ENCODE data around the gene CSNK1A1. TPM values are rescaled to one million over a fixed set of nuclear protein-coding genes. Genes with fewer than 3 reads are reported as not detected.
A peak's percentile ranks its signal among the peaks of the same experiment; 100 is the strongest.

CSNK1A1 gene
- total RNA-seq, 4 donors from 2014 or later = 159 to 260 (median 184) TPM

DNA sequence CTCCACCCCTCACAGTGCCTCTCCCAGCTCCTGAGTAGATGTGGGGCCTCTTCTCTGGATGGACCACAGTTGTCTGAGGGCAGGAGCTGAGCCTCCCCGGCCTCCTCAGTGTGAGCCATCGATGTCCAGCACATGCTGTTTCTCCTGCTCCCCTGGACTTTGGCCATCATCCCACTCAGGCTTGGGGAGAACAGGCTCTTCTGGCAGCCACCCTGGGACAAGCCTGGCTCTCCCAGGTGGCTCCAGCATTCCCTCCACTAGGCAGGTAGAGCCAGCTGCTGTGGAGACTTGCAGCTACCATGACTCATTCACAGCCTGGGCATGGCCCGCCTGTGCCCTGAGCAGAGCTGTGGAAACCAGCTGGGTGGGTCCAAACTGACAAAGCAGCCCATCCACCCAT is 77.0 kb downstream of the CSNK1A1 start:
- H3K27ac ChIP-seq = peak overlapping the region in 3 of 4 donors; percentile 7 to 60 (median 7)
- H3K4me3 ChIP-seq = no peak overlapping the region
- TF ChIP-seq EP300 (IDR thresholded peaks at IDR 0.05; ENCODE audit: low read depth) (no peak), CTCF (IDR thresholded peaks at IDR 0.05) (peak in 1 of 5 experiments; percentile 50), POLR2A (IDR thresholded peaks at IDR 0.05) (no peak), POLR2AphosphoS5 (IDR thresholded peaks at IDR 0.05) (peak in 2 of 3 donors; percentile 26 to 34)
- H3K4me1 ChIP-seq = peaks cover 6 to 34% (median 26%) of the 10 kb centered on the region in 4 donors
- in situ Hi-C loops (cut with MboI; ENCODE audit: low pct_ligation_motif_present in 1 of 4, low pct_unique_long_range_greater_than_20kb in 1 of 4, low sequenced_read_pairs in 3 of 4) = no loop called here
- H3K9me3 ChIP-seq = no peaks in the 10 kb centered on the region
- no peaks in the 10 kb centered on the region for H3K27me3 ChIP-seq
- H3K36me3 ChIP-seq = no peaks in the 10 kb centered on the region
- intact Hi-C loops (cut with DNase I; ENCODE audit: low total_unique reads) = no loop called here
- peak; percentile 64 for DNase-seq
- 68% methylated on average over 3 of the region's 3 CpGs; no CpG with 5 or more reads in 1 of the 2 donors for WGBS, 2 donors (ENCODE audit: low coverage in 1 of 2)

DNA sequence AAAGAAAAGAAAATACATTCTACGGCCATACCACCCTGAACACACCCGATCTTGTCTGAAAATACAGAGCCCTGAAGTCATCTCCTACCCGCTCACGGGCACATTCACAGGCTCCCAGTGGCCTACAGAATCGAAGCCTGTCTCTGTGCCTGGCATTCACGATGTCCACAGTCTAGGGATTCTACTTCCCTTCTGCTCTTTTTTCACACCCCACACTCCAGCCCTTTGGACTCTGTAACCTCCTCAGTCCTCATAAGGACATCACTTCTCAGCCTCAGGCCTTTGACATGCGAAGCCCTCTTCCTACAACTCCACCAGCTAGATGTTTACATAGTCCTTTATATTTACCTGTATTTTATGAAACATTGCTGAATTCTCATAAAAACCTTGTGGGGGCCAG is 77.8 kb downstream of the CSNK1A1 start:
- in situ Hi-C loops (cut with MboI; ENCODE audit: low pct_ligation_motif_present in 1 of 4, low pct_unique_long_range_greater_than_20kb in 1 of 4, low sequenced_read_pairs in 3 of 4) = no loop called here
- H3K4me3 ChIP-seq = no peak overlapping the region
- H3K4me1 ChIP-seq = peaks cover 6 to 34% (median 26%) of the 10 kb centered on the region in 4 donors
- H3K36me3 ChIP-seq = no peaks in the 10 kb centered on the region
- no peaks in the 10 kb centered on the region for H3K27me3 ChIP-seq
- no peak for TF ChIP-seq EP300 (IDR thresholded peaks at IDR 0.05; ENCODE audit: low read depth)
- no peak for TF ChIP-seq POLR2A (IDR thresholded peaks at IDR 0.05)
- TF ChIP-seq POLR2AphosphoS5 (IDR thresholded peaks at IDR 0.05) = no peak
- no peak for TF ChIP-seq CTCF (IDR thresholded peaks at IDR 0.05)
- 87 to 98% methylated on average over 7 of the region's 7 CpGs for WGBS, 2 donors (ENCODE audit: low coverage in 1 of 2)
- peak overlapping the region in 2 of 4 donors; percentile 7 to 60 for H3K27ac ChIP-seq
- intact Hi-C loops (cut with DNase I; ENCODE audit: low total_unique reads) = no loop called here
- DNase-seq = peak; percentile 11
- no peaks in the 10 kb centered on the region for H3K9me3 ChIP-seq

DNA sequence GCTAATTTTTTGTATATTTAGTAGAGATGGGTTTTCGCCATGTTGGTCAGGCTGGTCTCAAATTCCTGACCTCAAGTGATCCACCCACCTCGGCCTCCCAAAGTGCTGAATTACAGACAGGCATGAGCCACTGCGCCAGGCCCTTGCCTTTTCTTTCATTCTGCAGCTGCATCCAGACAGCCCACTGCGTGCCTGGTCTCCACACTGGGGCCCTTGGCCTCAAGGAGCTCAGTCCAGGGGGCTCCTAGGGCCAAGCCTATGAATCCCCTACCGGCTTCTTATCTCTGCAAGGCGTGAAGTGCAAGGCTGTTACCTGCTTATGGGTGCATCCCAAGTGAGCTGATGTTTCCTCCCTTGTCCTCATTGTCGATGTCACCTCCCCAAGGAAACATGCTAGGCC is 78.8 kb downstream of the CSNK1A1 start:
- peaks cover 6 to 36% (median 26%) of the 10 kb centered on the region in 4 donors for H3K4me1 ChIP-seq
- no peaks in the 10 kb centered on the region for H3K36me3 ChIP-seq
- intact Hi-C loops (cut with DNase I; ENCODE audit: low total_unique reads) = no loop called here
- H3K9me3 ChIP-seq = no peaks in the 10 kb centered on the region
- H3K27ac ChIP-seq = peak overlapping the region; percentile 78 to 84 (median 81)
- in situ Hi-C loops (cut with MboI; ENCODE audit: low pct_ligation_motif_present in 1 of 4, low pct_unique_long_range_greater_than_20kb in 1 of 4, low sequenced_read_pairs in 3 of 4) = no loop called here
- H3K4me3 ChIP-seq = no peak overlapping the region
- peak; percentile 5 for DNase-seq
- no peaks in the 10 kb centered on the region for H3K27me3 ChIP-seq
- WGBS, 2 donors (ENCODE audit: low coverage in 1 of 2) = 91 to 100% methylated on average over 1 to 7 of the region's 7 CpGs
- no peak for TF ChIP-seq EP300 (IDR thresholded peaks at IDR 0.05; ENCODE audit: low read depth)
- no peak for TF ChIP-seq POLR2A (IDR thresholded peaks at IDR 0.05)
- TF ChIP-seq CTCF (IDR thresholded peaks at IDR 0.05) = no peak
- no peak for TF ChIP-seq POLR2AphosphoS5 (IDR thresholded peaks at IDR 0.05)

DNA sequence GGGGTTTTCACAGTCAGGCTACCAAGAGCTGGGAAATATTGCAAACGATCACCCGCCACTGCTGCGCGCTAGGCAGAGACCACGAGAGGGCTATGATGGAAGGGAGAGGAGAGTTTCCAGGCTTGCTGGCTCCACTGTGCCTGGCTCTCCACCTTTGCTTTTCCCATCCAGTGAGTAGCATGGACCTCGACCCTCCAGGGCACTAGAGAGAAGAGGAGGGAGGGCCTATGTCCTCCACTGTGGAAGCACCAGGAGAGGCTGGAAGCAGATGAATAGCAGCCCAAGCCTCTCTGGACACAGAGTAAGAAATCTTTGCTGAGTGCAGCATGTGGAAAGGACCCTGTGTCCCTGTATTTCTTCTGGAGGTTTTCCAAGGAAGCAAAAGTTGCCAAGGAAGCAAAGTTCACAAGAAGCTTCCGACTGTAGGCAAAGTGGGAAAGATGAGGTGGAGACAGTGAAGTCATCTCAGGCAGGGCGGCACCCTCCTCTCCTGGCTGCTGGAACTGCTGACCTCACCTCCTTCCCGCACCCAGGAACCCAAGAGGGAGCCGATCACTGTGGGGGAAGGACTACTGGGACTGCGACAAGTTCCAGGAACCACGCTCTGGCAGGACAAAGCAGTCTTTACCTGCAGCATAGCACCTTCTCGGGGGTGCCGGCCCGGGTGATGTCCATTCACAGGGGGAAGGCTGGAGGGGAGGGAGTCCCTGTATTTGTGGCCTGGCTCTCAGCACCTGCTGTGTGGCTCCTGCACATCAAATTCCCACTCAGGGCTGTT is 79.6 kb downstream of the CSNK1A1 start:
- Histone ChIP-seq H3K9me3 (no peaks in the 10 kb centered on the region), H3K36me3 (no peaks in the 10 kb centered on the region), H3K4me1 (peaks cover 13 to 44% (median 32%) of the 10 kb centered on the region in 4 donors), H3K27me3 (no peaks in the 10 kb centered on the region), H3K4me3 (no peak overlapping the region), H3K27ac (peak overlapping the region; percentile 78 to 84 (median 81))
- in situ Hi-C loops (cut with MboI; ENCODE audit: low pct_ligation_motif_present in 1 of 4, low pct_unique_long_range_greater_than_20kb in 1 of 4, low sequenced_read_pairs in 3 of 4) (no loop called here), intact Hi-C loops (cut with DNase I; ENCODE audit: low total_unique reads) (no loop called here)
- peak; percentile 84 for DNase-seq
- 40 to 46% methylated on average over 1 to 15 of the region's 15 CpGs for WGBS, 2 donors (ENCODE audit: low coverage in 1 of 2)
- peak; percentile 49 to 61 (median 54) for TF ChIP-seq POLR2AphosphoS5 (IDR thresholded peaks at IDR 0.05)
- no peak for TF ChIP-seq CTCF (IDR thresholded peaks at IDR 0.05)
- peak; percentile 33 for TF ChIP-seq POLR2A (IDR thresholded peaks at IDR 0.05)
- peak; percentile 60 for TF ChIP-seq EP300 (IDR thresholded peaks at IDR 0.05; ENCODE audit: low read depth)
